Esophagus squamous epithelium (tissue), 4 donors: Measurements from ENCODE around the gene SPP2.

Experiments
- POLR2A ChIP-seq, 4 donors: fragments of 450-650 bp; IDR thresholded peaks; one replicate each; pipeline ENCODE4 v1.6.1; 2017; ENCODE audit warnings: antibody characterized with exemption in 4 of 4, mild to moderate bottlenecking in 4 of 4, moderate library complexity in 3 of 4
- TF ChIP-seq, protein P1 (sequence below), 6 experiments: fragments of 450-650 bp in 4 of 6; fragments of 200-600 bp in 2 of 6; sonication (generic) in 2 of 6; IDR thresholded peaks; one replicate each; pipeline ENCODE4 v1.5.1; 2016 to 2019; ENCODE audit warnings: antibody characterized with exemption in 6 of 6, mild to moderate bottlenecking in 4 of 6, moderate library complexity in 4 of 6

DNA sequence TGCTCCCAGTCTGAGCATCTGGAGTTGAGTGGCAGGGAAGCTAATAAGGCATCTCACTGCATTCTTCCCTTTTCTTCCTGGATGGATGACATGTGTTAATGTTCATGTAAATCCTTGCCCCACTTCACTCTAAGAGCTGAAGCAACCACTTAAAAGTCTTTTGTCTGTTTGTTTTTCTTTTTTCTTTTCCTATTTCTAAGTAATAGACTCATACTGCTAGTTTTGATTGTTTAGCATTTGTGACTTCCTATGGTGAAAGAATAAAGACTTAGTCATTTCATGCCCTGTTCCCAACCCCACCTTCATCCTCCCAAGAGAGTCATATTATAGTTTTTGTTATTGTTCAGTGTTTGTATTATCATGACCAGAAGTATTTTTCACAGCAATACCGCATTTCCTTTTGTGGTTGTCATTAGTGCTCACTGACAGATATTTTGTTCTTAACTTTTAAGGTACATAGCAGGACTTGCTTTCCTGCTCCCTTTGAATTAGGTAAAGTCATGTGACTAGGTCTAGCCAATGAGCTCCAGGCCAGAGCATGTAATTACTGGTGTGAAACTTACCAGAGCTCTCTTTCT lies 18.1 kb upstream of the SPP2 start:
- no peak for TF ChIP-seq POLR2A (IDR thresholded peaks at IDR 0.05)
- TF ChIP-seq, protein P1, sequence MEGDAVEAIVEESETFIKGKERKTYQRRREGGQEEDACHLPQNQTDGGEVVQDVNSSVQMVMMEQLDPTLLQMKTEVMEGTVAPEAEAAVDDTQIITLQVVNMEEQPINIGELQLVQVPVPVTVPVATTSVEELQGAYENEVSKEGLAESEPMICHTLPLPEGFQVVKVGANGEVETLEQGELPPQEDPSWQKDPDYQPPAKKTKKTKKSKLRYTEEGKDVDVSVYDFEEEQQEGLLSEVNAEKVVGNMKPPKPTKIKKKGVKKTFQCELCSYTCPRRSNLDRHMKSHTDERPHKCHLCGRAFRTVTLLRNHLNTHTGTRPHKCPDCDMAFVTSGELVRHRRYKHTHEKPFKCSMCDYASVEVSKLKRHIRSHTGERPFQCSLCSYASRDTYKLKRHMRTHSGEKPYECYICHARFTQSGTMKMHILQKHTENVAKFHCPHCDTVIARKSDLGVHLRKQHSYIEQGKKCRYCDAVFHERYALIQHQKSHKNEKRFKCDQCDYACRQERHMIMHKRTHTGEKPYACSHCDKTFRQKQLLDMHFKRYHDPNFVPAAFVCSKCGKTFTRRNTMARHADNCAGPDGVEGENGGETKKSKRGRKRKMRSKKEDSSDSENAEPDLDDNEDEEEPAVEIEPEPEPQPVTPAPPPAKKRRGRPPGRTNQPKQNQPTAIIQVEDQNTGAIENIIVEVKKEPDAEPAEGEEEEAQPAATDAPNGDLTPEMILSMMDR (IDR thresholded peaks at IDR 0.05) = no peak
